Neural crest cell (in vitro differentiated cells): ENCODE measurements around the gene LDLRAP1. TPM values are rescaled to one million over a fixed set of nuclear protein-coding genes. Genes with fewer than 3 reads are reported as not detected.

Experiments used
- DNase-seq: peaks from one replicate; pipeline ENCODE4 v3.0.0; 2021; ENCODE audit warnings: low read depth, mixed read lengths, low spot score
- H3K27ac Mint-ChIP-seq: one replicate; pipeline ENCODE4 v1.8.0; 2021; ENCODE audit warnings: mild to moderate bottlenecking, mixed read lengths; ENCODE audit not compliant: unreplicated experiment
- H3K27me3 Mint-ChIP-seq: 2 replicates; pipeline ENCODE4 v1.8.0; 2021; ENCODE audit warnings: low read depth, mild to moderate bottlenecking, mixed read lengths
- H3K36me3 Mint-ChIP-seq: 2 replicates; pipeline ENCODE4 v1.8.0; 2021; ENCODE audit warnings: low read depth, mild to moderate bottlenecking, mixed read lengths
- H3K4me1 Mint-ChIP-seq: 2 replicates; pipeline ENCODE4 v1.8.0; 2021; ENCODE audit warnings: mixed read lengths
- H3K4me3 Mint-ChIP-seq: one replicate; pipeline ENCODE4 v1.8.0; 2021; ENCODE audit warnings: mild to moderate bottlenecking, mixed read lengths
- H3K9me3 Mint-ChIP-seq: 2 replicates; pipeline ENCODE4 v1.8.0; 2021; ENCODE audit warnings: mixed read lengths
- total RNA-seq: library from RNA; stranded (reverse); gene quantifications from 2 replicates; pipeline ENCODE4 v1.2.1, GENCODE V29; 2021
- TF ChIP-seq, protein P1 (sequence below): fragments of 200-600 bp; sonication (generic); conservative IDR thresholded peaks from 2 replicates; pipeline ENCODE4 v1.5.0; 2021; ENCODE audit warnings: antibody characterized with exemption, mild to moderate bottlenecking

Gene LDLRAP1
- total RNA-seq, 1 donor from 2014 or later: 20.7 TPM

- no peak overlapping the region for H3K27ac Mint-ChIP-seq
- DNase-seq: no peak
- no peaks in the 10 kb centered on the region for H3K9me3 Mint-ChIP-seq
- peaks cover 43% of the 10 kb centered on the region for H3K4me1 Mint-ChIP-seq
- TF ChIP-seq, protein P1, sequence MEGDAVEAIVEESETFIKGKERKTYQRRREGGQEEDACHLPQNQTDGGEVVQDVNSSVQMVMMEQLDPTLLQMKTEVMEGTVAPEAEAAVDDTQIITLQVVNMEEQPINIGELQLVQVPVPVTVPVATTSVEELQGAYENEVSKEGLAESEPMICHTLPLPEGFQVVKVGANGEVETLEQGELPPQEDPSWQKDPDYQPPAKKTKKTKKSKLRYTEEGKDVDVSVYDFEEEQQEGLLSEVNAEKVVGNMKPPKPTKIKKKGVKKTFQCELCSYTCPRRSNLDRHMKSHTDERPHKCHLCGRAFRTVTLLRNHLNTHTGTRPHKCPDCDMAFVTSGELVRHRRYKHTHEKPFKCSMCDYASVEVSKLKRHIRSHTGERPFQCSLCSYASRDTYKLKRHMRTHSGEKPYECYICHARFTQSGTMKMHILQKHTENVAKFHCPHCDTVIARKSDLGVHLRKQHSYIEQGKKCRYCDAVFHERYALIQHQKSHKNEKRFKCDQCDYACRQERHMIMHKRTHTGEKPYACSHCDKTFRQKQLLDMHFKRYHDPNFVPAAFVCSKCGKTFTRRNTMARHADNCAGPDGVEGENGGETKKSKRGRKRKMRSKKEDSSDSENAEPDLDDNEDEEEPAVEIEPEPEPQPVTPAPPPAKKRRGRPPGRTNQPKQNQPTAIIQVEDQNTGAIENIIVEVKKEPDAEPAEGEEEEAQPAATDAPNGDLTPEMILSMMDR: no peak
- H3K27me3 Mint-ChIP-seq: no peaks in the 10 kb centered on the region
- no peak overlapping the region for H3K4me3 Mint-ChIP-seq
- no peaks in the 10 kb centered on the region for H3K36me3 Mint-ChIP-seq
Measured at GRCh38 chr1:25548601-25549000, 5.2 kb downstream of the LDLRAP1 start.

- TF ChIP-seq, protein P1: no peak
- Mint-ChIP-seq H3K27ac (peak overlapping the region; percentile 57), H3K4me3 (no peak overlapping the region), H3K36me3 (no peaks in the 10 kb centered on the region), H3K4me1 (peaks cover 42% of the 10 kb centered on the region), H3K9me3 (no peaks in the 10 kb centered on the region), H3K27me3 (no peaks in the 10 kb centered on the region)
- no peak for DNase-seq
Measured at GRCh38 chr1:25549273-25550154, 6.1 kb downstream of the LDLRAP1 start.

GRCh38 chr1:25550155-25550506 is 6.7 kb downstream of the LDLRAP1 start:
- H3K4me1 Mint-ChIP-seq: peaks cover 36% of the 10 kb centered on the region
- TF ChIP-seq, protein P1: no peak
- H3K9me3 Mint-ChIP-seq: no peaks in the 10 kb centered on the region
- H3K27me3 Mint-ChIP-seq: no peaks in the 10 kb centered on the region
- H3K27ac Mint-ChIP-seq: no peak overlapping the region
- no peak for DNase-seq
- no peaks in the 10 kb centered on the region for H3K36me3 Mint-ChIP-seq
- H3K4me3 Mint-ChIP-seq: peak overlapping the region; percentile 32

DNA sequence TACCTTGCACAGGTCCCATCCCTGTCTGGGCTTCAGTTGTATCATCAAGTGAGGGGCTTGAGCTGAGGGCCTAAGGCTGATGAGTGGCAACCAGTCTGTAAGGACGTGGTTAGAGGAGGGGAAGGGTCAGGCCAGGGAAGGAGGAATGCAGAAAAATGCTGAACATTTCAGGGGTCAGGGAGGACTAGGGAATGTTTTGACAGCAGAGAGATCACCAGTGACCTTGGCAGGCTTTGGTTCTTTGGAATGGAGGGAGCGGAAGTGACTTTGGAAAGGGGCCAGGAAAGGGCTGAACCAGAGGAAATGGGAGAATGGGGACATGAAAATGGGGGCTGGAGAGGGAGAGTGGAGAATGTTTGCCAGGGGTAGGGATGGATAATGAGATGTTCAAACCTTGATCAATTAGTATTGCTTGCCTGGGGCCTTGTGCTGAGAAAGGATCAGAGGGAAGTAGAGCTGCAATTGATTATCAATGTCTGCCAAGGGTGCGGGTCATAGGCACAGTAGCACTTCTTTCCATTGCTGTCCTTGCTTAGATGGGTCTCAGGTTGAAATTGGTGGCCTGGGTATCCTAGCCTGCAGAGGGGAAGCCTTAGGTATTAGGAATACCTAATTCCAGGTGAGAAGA is 7.4 kb downstream of the LDLRAP1 start:
- no peaks in the 10 kb centered on the region for H3K36me3 Mint-ChIP-seq
- TF ChIP-seq, protein P1: no peak
- peaks cover 34% of the 10 kb centered on the region for H3K4me1 Mint-ChIP-seq
- H3K4me3 Mint-ChIP-seq: peak overlapping the region; percentile 32
- no peaks in the 10 kb centered on the region for H3K9me3 Mint-ChIP-seq
- H3K27ac Mint-ChIP-seq: peak overlapping the region; percentile 57
- no peaks in the 10 kb centered on the region for H3K27me3 Mint-ChIP-seq
- DNase-seq: no peak

- Mint-ChIP-seq H3K4me3 (no peak overlapping the region), H3K9me3 (no peaks in the 10 kb centered on the region), H3K27ac (no peak overlapping the region), H3K36me3 (no peaks in the 10 kb centered on the region), H3K27me3 (no peaks in the 10 kb centered on the region), H3K4me1 (peaks cover 37% of the 10 kb centered on the region)
- TF ChIP-seq, protein P1: no peak
- DNase-seq: no peak
Measured at GRCh38 chr1:25553749-25554429, 10.5 kb downstream of the LDLRAP1 start.
